ENCODE results near the gene MS4A15. TPM values are rescaled to one million over a fixed set of nuclear protein-coding genes. Genes with fewer than 3 reads are reported as not detected.

MS4A15 gene
- total and polyA plus RNA-seq, 9 of the 15 experiments (the other 6 are each of a cell fraction or from before 2014, with no cell fraction given) = not detected

GRCh38 chr11:60825118-60825517 is 68.5 kb downstream of the MS4A15 start (continued):
- no peak for TF ChIP-seq RREB1 (CRISPR knock-in tag; IDR thresholded peaks at IDR 0.05)
- TF ChIP-seq BCLAF1 (IDR thresholded peaks at IDR 0.05; ENCODE audit: borderline replicate concordance in 1 of 2, control insufficient read depth in 1 of 2, low read depth in 2 of 2, low read length in 1 of 2) = no peak
- no peak for TF ChIP-seq SP2 (IDR thresholded peaks at IDR 0.05; ENCODE audit: extremely low read depth, low read depth, low read length, poor library complexity, severe bottlenecking)
- TF ChIP-seq ZBTB2 (IDR thresholded peaks at IDR 0.05) = no peak
- no peak for TF ChIP-seq ZNF175 (CRISPR knock-in tag; IDR thresholded peaks at IDR 0.05; ENCODE audit: low read depth)

Data from K562 (cell line).